HEK293 (cell line): Measurements from ENCODE around the gene DDIT3.

ENCODE experiments used
- OVOL3 ChIP-seq: fragments of 450-650 bp; formaldehyde crosslinking; IDR thresholded peaks from 2 replicates; pipeline ENCODE4 v1.5.1; 2016; ENCODE audit warnings: missing biosample characterization, missing genetic modification characterization
- TRIM28 ChIP-seq: IDR thresholded peaks from 2 replicates; pipeline ENCODE4 v1.6.1; 2011; ENCODE audit warnings: low read length, control low read depth, borderline replicate concordance
- ZNF202 ChIP-seq: fragments of 450-650 bp; formaldehyde crosslinking; IDR thresholded peaks from 2 replicates; pipeline ENCODE4 v1.5.1; 2016; ENCODE audit warnings: missing biosample characterization, missing genetic modification characterization, borderline replicate concordance
- TF ChIP-seq, protein P1 (sequence below): fragments of 450-650 bp; formaldehyde crosslinking; IDR thresholded peaks from 2 replicates; pipeline ENCODE4 v1.5.1; 2016; ENCODE audit warnings: missing biosample characterization, missing genetic modification characterization
- TF ChIP-seq, protein P2 (sequence below): fragments of 450-650 bp; formaldehyde crosslinking; IDR thresholded peaks from 2 replicates; pipeline ENCODE4 v1.5.1; 2016; ENCODE audit warnings: missing biosample characterization, missing genetic modification characterization
- TF ChIP-seq, protein P3 (sequence below): fragments of 450-650 bp; formaldehyde crosslinking; optimal IDR thresholded peaks from 2 replicates; pipeline ENCODE3; 2016; ENCODE audit warnings: missing biosample characterization, mild to moderate bottlenecking, missing genetic modification characterization

DNA sequence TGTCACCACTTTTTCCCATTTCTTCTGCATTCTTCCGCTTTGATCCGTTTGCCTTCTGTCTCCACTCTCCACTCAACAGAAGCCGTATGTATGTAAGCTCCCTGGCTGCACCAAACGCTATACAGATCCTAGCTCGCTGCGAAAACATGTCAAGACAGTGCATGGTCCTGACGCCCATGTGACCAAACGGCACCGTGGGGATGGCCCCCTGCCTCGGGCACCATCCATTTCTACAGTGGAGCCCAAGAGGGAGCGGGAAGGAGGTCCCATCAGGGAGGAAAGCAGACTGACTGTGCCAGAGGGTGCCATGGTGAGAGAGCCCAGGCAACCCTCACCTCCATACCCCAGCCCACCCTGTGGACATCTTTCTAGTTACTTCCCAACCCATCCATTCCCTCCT, 52.4 kb downstream of the DDIT3 start:
- TF ChIP-seq, protein P1, sequence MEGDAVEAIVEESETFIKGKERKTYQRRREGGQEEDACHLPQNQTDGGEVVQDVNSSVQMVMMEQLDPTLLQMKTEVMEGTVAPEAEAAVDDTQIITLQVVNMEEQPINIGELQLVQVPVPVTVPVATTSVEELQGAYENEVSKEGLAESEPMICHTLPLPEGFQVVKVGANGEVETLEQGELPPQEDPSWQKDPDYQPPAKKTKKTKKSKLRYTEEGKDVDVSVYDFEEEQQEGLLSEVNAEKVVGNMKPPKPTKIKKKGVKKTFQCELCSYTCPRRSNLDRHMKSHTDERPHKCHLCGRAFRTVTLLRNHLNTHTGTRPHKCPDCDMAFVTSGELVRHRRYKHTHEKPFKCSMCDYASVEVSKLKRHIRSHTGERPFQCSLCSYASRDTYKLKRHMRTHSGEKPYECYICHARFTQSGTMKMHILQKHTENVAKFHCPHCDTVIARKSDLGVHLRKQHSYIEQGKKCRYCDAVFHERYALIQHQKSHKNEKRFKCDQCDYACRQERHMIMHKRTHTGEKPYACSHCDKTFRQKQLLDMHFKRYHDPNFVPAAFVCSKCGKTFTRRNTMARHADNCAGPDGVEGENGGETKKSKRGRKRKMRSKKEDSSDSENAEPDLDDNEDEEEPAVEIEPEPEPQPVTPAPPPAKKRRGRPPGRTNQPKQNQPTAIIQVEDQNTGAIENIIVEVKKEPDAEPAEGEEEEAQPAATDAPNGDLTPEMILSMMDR (tag by site-specific recombination), result no peak
- TF ChIP-seq, protein P2, sequence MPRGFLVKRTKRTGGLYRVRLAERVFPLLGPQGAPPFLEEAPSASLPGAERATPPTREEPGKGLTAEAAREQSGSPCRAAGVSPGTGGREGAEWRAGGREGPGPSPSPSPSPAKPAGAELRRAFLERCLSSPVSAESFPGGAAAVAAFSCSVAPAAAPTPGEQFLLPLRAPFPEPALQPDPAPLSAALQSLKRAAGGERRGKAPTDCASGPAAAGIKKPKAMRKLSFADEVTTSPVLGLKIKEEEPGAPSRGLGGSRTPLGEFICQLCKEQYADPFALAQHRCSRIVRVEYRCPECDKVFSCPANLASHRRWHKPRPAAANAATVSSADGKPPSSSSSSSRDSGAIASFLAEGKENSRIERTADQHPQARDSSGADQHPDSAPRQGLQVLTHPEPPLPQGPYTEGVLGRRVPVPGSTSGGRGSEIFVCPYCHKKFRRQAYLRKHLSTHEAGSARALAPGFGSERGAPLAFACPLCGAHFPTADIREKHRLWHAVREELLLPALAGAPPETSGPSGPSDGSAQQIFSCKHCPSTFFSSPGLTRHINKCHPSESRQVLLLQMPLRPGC (tag by site-specific recombination), result no peak
- TF ChIP-seq ZNF202 (tag by site-specific recombination) (no peak), OVOL3 (tag by site-specific recombination) (no peak), TRIM28 (no peak)
- TF ChIP-seq, protein P3, sequence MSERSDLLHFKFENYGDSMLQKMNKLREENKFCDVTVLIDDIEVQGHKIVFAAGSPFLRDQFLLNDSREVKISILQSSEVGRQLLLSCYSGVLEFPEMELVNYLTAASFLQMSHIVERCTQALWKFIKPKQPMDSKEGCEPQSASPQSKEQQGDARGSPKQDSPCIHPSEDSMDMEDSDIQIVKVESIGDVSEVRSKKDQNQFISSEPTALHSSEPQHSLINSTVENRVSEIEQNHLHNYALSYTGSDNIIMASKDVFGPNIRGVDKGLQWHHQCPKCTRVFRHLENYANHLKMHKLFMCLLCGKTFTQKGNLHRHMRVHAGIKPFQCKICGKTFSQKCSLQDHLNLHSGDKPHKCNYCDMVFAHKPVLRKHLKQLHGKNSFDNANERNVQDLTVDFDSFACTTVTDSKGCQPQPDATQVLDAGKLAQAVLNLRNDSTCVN (tag by site-specific recombination), result no peak
